Endothelial cell of umbilical vein (primary cell): Measurements from ENCODE around the gene HOPX. TPM values are rescaled to one million over a fixed set of nuclear protein-coding genes. Genes with fewer than 3 reads are reported as not detected.

Experiments
- BruUV-seq: library from RNA; stranded (reverse); fragments of 400-500 nt; replicated peaks from 2 replicates; lab custom pipeline; 2021; lab: Mats Ljungman, UMichigan
- CTCF ChIA-PET: fragments of 300-600, 350-600 bp; sonication (Branson Sonifier 250); formaldehyde crosslinking; loops from one replicate; lab custom pipeline; 2021; ENCODE audit warnings: antibody characterized with exemption, inconsistent platforms; lab: Charles Lee
- POLR2A ChIA-PET: fragments of 300-600, 350-600 bp; sonication (Branson Sonifier 250); formaldehyde crosslinking; loops from one replicate; lab custom pipeline; 2021; ENCODE audit warnings: antibody characterized with exemption, inconsistent platforms; lab: Charles Lee
- DNase-seq: peaks from one replicate; pipeline ENCODE4 v3.0.0-alpha.2; 2011; ENCODE audit warnings: low read depth, low spot score
- FAIRE-seq: peaks from 2 replicates; lab custom pipeline; 2011; peaks lifted over from hg19 to GRCh38; lab: Jason Lieb, UNC
- H2AFZ ChIP-seq: 2 replicates; pipeline ENCODE4 v1.6.0; 2012; ENCODE audit warnings: low read depth, low read length, control low read depth, inconsistent platforms
- H3K27ac ChIP-seq: 2 replicates; pipeline ENCODE4 v1.5.1; 2011; ENCODE audit warnings: low read depth, mild to moderate bottlenecking, control low read depth, low read length, moderate library complexity; ENCODE audit not compliant: insufficient read depth
- H3K27me3 ChIP-seq, 2 experiments: 2 replicates each; pipeline versions ENCODE4 v1.6.0 to v1.6.1; 2011; ENCODE audit warnings: low read length in 2 of 2, mixed read lengths in 1 of 2; ENCODE audit not compliant: control insufficient read depth in 2 of 2, insufficient read depth in 2 of 2
- H3K36me3 ChIP-seq, 2 experiments: 2 replicates in 1 of 2; 3 replicates in 1 of 2; pipeline ENCODE4 v1.5.1; 2011; ENCODE audit warnings: low read length in 2 of 2, mild to moderate bottlenecking in 1 of 2, moderate library complexity in 1 of 2; ENCODE audit not compliant: control insufficient read depth in 2 of 2, insufficient read depth in 2 of 2; ENCODE audit errors: extremely low read depth in 1 of 2
- H3K4me1 ChIP-seq: 3 replicates; pipeline ENCODE4 v1.5.1; 2011; ENCODE audit warnings: mild to moderate bottlenecking, low read length; ENCODE audit not compliant: control insufficient read depth, insufficient read depth; ENCODE audit errors: extremely low read depth
- H3K4me2 ChIP-seq: 2 replicates; pipeline ENCODE4 v1.6.1; 2011; ENCODE audit warnings: low read length, control low read depth, mixed read lengths; ENCODE audit not compliant: insufficient read depth
- H3K4me3 ChIP-seq, 3 experiments: fragments of 200-600 bp in 1 of 3; sonication (generic), shearing (Covaris generic) in 1 of 3; replicated peaks in 1 of 3; 2 replicates each; pipeline ENCODE4 v1.5.1; 2011 to 2016; ENCODE audit warnings: control low read depth in 3 of 3, low read length in 3 of 3, mild to moderate bottlenecking in 2 of 3, inconsistent platforms in 1 of 3, low read depth in 1 of 3, moderate library complexity in 1 of 3; ENCODE audit not compliant: insufficient read depth in 1 of 3
- H3K79me2 ChIP-seq: 2 replicates; pipeline ENCODE4 v1.6.0; 2012; ENCODE audit warnings: low read length, inconsistent platforms; ENCODE audit not compliant: control insufficient read depth, insufficient read depth
- H3K9ac ChIP-seq: replicated peaks from 2 replicates; pipeline ENCODE3; 2011; ENCODE audit warnings: low read length, control low read depth; ENCODE audit not compliant: insufficient read depth; ENCODE audit errors: extremely low read depth
- H3K9me1 ChIP-seq: replicated peaks from 3 replicates; pipeline ENCODE4 v1.6.0; 2011; ENCODE audit warnings: mild to moderate bottlenecking, low read length; ENCODE audit not compliant: control insufficient read depth, insufficient read depth; ENCODE audit errors: extremely low read depth
- H3K9me3 ChIP-seq: replicated peaks from 2 replicates; pipeline ENCODE4 v1.5.1; 2012; ENCODE audit warnings: low read length, inconsistent platforms; ENCODE audit not compliant: control insufficient read depth, insufficient read depth
- H4K20me1 ChIP-seq: replicated peaks from 2 replicates; pipeline ENCODE3; 2011; ENCODE audit warnings: mild to moderate bottlenecking, low read length; ENCODE audit not compliant: control insufficient read depth, insufficient read depth; ENCODE audit errors: extremely low read depth
- CTCF ChIP-seq, 2 donors: IDR thresholded peaks; 1 replicate in 1 of 2; 2 replicates in 1 of 2; pipeline ENCODE4 v1.5.1; 2011; ENCODE audit warnings: low read length in 2 of 2, mild to moderate bottlenecking in 2 of 2, moderate library complexity in 2 of 2, control low read depth in 1 of 2, inconsistent platforms in 1 of 2, low read depth in 1 of 2; ENCODE audit not compliant: insufficient read depth in 1 of 2; ENCODE audit errors: extremely low read depth in 1 of 2
- EZH2 ChIP-seq: IDR thresholded peaks from 2 replicates; pipeline ENCODE4 v1.6.1; 2012; ENCODE audit warnings: borderline replicate concordance, low read depth, mild to moderate bottlenecking, moderate library complexity, low read length, inconsistent platforms; ENCODE audit not compliant: severe bottlenecking
- FOS ChIP-seq: IDR thresholded peaks from 2 replicates; pipeline ENCODE4 v1.6.1; 2011; ENCODE audit warnings: mild to moderate bottlenecking, low read length, moderate library complexity, borderline replicate concordance; ENCODE audit not compliant: insufficient read depth
- GATA2 ChIP-seq: IDR thresholded peaks from 2 replicates; pipeline ENCODE4 v1.7.0; 2011; ENCODE audit warnings: low read depth, mild to moderate bottlenecking, moderate library complexity, mixed read lengths, low read length; ENCODE audit not compliant: insufficient read length, insufficient read depth
- JUN ChIP-seq: IDR thresholded peaks from 2 replicates; pipeline ENCODE4 v1.6.1; 2011; ENCODE audit warnings: borderline replicate concordance, low read depth; ENCODE audit not compliant: insufficient read length, insufficient read depth
- MAX ChIP-seq: IDR thresholded peaks from 2 replicates; pipeline ENCODE4 v1.6.1; 2011; ENCODE audit not compliant: insufficient read depth, insufficient read length
- MYC ChIP-seq: IDR thresholded peaks from one replicate; pipeline ENCODE4 v1.6.1; 2011; ENCODE audit warnings: mild to moderate bottlenecking, low read depth, low read length
- POLR2A ChIP-seq: IDR thresholded peaks from 2 replicates; pipeline ENCODE4 v1.6.1; 2012; ENCODE audit warnings: low read depth, mild to moderate bottlenecking, control low read depth, low read length
- POLR2AphosphoS5 ChIP-seq: IDR thresholded peaks from 2 replicates; pipeline ENCODE4 v1.6.1; 2012; ENCODE audit warnings: low read depth, mild to moderate bottlenecking, control low read depth, low read length, moderate library complexity; ENCODE audit not compliant: insufficient read depth
- dilution Hi-C: fragments of 300-500 bp; cut with MboI; formaldehyde crosslinking; loops from one replicate; pipeline ENCODE4 v1.15.0; 2019; ENCODE audit warnings: low sequenced_read_pairs; ENCODE audit not compliant: extremely low pct_ligation_motif_present
- intact Hi-C: fragments of 100-400 bp; cut with micrococcal nuclease; formaldehyde crosslinking; loops from one replicate; pipeline ENCODE4 v1.10.0; 2022
- polyA plus RNA-seq, 4 experiments: library from polyadenylated mRNA; depleted of rRNA in 3 of 4; stranded (reverse) in 3 of 4; unstranded in 1 of 4; fragments of >200 nt; gene quantifications; 2 replicates each; pipeline versions ENCODE4 v1.2.1 to v1.2.3, GENCODE V29; 2011 to 2012; ENCODE audit warnings: missing spikeins in 1 of 4
- total RNA-seq: library from RNA; stranded (reverse); gene quantifications from 2 replicates; pipeline ENCODE4 v1.2.3, GENCODE V29; 2021

HOPX gene
- total and polyA plus RNA-seq, 2 donors (not counting 3 experiments of a cell fraction or from before 2014, with no cell fraction given): 3.8 to 5.8 TPM

- DNase-seq (no peak), FAIRE-seq (no peak)
- Histone ChIP-seq H3K27me3 (no peaks in the 10 kb centered on the region), H3K27ac (no peak overlapping the region), H3K4me1 (peaks cover 22% of the 10 kb centered on the region), H3K9ac (no peak overlapping the region), H3K36me3 (no peaks in the 10 kb centered on the region), H3K4me2 (no peak overlapping the region), H3K4me3 (no peak overlapping the region), H4K20me1 (no peaks in the 10 kb centered on the region), H3K9me1 (no peaks in the 10 kb centered on the region), H3K79me2 (no peaks in the 10 kb centered on the region), H2AFZ (no peak overlapping the region), H3K9me3 (no peaks in the 10 kb centered on the region)
- CTCF ChIA-PET: interaction anchor here (1.0 to 1.8 kb wide), 4 partner anchors 13 to 128 kb away, joined by 3 to 7 read pairs (median 6); no protein-coding TSS in a partner anchor
- TF ChIP-seq CTCF (IDR thresholded peaks at IDR 0.05; ENCODE audit: extremely low read depth in 1 of 2, insufficient read depth in 1 of 2, low read depth in 1 of 2, low read length in 2 of 2) (no peak), MYC (no peak), GATA2 (no peak), JUN (no peak), POLR2AphosphoS5 (no peak), MAX (no peak), POLR2A (no peak), FOS (no peak), EZH2 (no peak)
- POLR2A ChIA-PET: no interaction called here
- no TSS peak for BruUV-seq
- dilution Hi-C loops (no loop called here), intact Hi-C loops (no loop called here)
These were observed 9.2 kb downstream of the HOPX start for GRCh38 chr4:56671860-56672259.
